ENCODE measurements around the gene FADS6. TPM values are rescaled to one million over a fixed set of nuclear protein-coding genes. Genes with fewer than 3 reads are reported as not detected.

FADS6 gene
- total RNA-seq, 1 experiment from 2014 or later, result 1.2 TPM

GRCh38 chr17:74873874-74874614 is 19.4 kb downstream of the FADS6 start:
- H4K91ac ChIP-seq (ENCODE audit: insufficient read length, low read depth, low read length), result no peak overlapping the region
- no peak overlapping the region for H3K23ac ChIP-seq (ENCODE audit: insufficient read length, low read depth, low read length)
- no peak overlapping the region for H4K8ac ChIP-seq (replicated peaks; ENCODE audit: insufficient read length, low read depth, low read length)
- H3K27ac ChIP-seq (ENCODE audit: insufficient read length, low read depth, low read length), result no peak overlapping the region
- H2BK5ac ChIP-seq (ENCODE audit: insufficient read length, low read length), result no peak overlapping the region
- no peak overlapping the region for H2AK5ac ChIP-seq (ENCODE audit: insufficient read length, low read length)
- H2BK12ac ChIP-seq (ENCODE audit: insufficient read length, low read depth, low read length), result no peak overlapping the region
- H3K27me3 ChIP-seq (ENCODE audit: insufficient read depth, low read length), result no peaks in the 10 kb centered on the region
- no peak overlapping the region; the same call in 1 of the 2 replicates for H3K4ac ChIP-seq (ENCODE audit: low read depth, low read length)
- Mint-ChIP-seq H3K4me3 (peak overlapping the region; percentile 85 to 87), H3K4me1 (peaks cover 26 to 40% of the 10 kb centered on the region in 2 experiments), H3K27ac (peak overlapping the region; percentile 95 to 99 (median 98); a peak in 5 of 7 replicates), H3K36me3 (ENCODE audit: insufficient read depth in 1 of 3, low read depth in 3 of 3) (peaks cover 0 to 17% (median 13%) of the 10 kb centered on the region in 3 experiments; a peak in 4 of 7 replicates), H3K9me3 (no peaks in the 10 kb centered on the region), H3K27me3 (ENCODE audit: low read depth) (peaks cover 7% of the 10 kb centered on the region; the same call in 1 of the 2 replicates)
- H2BK15ac ChIP-seq (ENCODE audit: low read depth, low read length), result no peak overlapping the region
- no peak overlapping the region for H2AFZ ChIP-seq (ENCODE audit: low read length)
- no peaks in the 10 kb centered on the region for H3K9me3 ChIP-seq (ENCODE audit: control insufficient read depth, low read depth, low read length)
- H4K5ac ChIP-seq (ENCODE audit: insufficient read length, low read depth, low read length), result no peak overlapping the region
- no peak overlapping the region for H3K18ac ChIP-seq (ENCODE audit: insufficient read length, low read depth, low read length)
- no peak overlapping the region for H3K56ac ChIP-seq (ENCODE audit: insufficient read length, low read depth, low read length)
- DNase-seq, result no peak
- H3K79me2 ChIP-seq (ENCODE audit: insufficient read depth, low read length), result no peaks in the 10 kb centered on the region
- peak overlapping the region; percentile 98 for H3K9ac ChIP-seq (ENCODE audit: extremely low read depth, insufficient read length, low read length)
- H2BK120ac ChIP-seq (ENCODE audit: low read depth, low read length, poor library complexity, severe bottlenecking), result no peak overlapping the region
- TF ChIP-seq CTCF (conservative IDR thresholded peaks at IDR 0.05), result no peak
- 0 out of 2 replicates have a peak, but pooled peaks cover 2% of the 10 kb centered on the region for H3K4me1 ChIP-seq (ENCODE audit: insufficient read depth, low read length)
- H3K4me2 ChIP-seq (ENCODE audit: insufficient read depth, insufficient read length, low read length), result peak overlapping the region; percentile 64
- WGBS (ENCODE audit: extremely low coverage, insufficient read length, low lambda C conversion rate), result no CpG with 5 or more reads among the region's 6 CpGs
- no peak overlapping the region for H2BK20ac ChIP-seq (ENCODE audit: low read depth, low read length, poor library complexity, severe bottlenecking)
- no peak overlapping the region for H3T11ph ChIP-seq (ENCODE audit: low read length)
- no peak overlapping the region for H3K14ac ChIP-seq (ENCODE audit: insufficient read depth, low read length)
- no peaks in the 10 kb centered on the region for H3K79me1 ChIP-seq (ENCODE audit: insufficient read depth, low read depth, low read length, poor library complexity, severe bottlenecking)
- H3K23me2 ChIP-seq (ENCODE audit: insufficient read length, low read depth, low read length, poor library complexity, severe bottlenecking), result peaks cover 12% of the 10 kb centered on the region
- no peaks in the 10 kb centered on the region for H4K20me1 ChIP-seq (ENCODE audit: control insufficient read depth, insufficient read depth, insufficient read length)
